Measurements from ENCODE around the gene ZNF521.

Gene ZNF521

DNA sequence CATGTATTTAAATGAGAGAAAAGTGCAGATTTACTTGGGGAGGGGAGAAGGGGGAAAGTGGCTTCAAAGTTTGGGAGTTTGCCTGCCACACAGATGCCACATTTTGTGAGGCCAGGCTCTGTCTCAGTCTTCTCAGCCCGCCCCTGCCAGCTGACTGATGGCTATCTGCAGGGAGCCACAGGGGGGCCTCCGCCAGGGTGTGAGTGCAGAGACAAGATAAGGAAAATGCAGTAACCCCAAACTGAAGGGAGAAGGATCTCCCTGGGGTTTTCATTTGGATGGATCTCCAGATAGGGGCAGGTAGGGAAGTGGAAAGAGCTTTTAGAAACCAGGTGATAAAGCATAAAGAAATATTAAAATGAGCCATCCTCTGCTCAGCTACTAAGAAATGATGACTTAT, 128.8 kb downstream of the ZNF521 start:
- DNase-seq, result no peak

- no peak for DNase-seq
Measured at GRCh38 chr18:25222648-25223047, 129.3 kb downstream of the ZNF521 start.

DNA sequence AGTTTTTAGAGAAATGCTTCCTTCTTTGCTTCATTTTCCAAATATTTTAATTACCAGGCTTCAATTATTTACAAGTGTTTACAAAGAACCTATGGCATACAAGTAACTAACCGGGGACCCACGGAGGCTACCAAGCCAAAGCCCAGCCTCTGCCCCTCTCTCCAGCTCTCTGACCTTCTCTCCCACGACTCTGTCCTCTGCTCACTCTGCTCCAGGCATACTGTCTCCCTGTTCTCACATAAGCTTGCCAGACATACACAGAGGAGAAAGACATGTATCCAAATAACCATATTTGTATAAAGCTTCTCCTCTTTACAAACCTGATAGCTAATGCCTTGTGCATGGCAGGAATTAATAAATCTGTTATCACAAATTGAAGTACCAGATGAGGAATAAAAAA, 141.3 kb downstream of the ZNF521 start:
- no peak for DNase-seq

DNA sequence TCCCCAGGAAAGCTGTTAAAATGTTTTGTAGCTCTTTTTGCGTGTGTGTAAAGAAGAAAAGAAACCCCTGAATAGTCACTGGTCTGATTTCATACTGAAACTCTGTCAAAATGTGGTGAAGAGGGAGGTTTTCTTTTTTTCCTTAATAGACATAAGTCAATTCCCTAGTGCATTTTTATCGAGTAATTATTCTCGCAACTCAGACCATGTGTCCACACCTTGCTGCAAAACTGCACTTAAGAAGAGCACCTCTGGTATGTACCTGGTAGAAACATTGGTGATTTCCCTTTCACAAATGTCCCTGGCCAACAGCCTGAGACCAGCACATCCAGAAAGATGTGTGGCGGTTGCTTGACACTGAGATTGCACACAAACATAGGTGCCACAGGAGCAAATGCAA, 159.9 kb downstream of the ZNF521 start:
- no peak for DNase-seq

DNA sequence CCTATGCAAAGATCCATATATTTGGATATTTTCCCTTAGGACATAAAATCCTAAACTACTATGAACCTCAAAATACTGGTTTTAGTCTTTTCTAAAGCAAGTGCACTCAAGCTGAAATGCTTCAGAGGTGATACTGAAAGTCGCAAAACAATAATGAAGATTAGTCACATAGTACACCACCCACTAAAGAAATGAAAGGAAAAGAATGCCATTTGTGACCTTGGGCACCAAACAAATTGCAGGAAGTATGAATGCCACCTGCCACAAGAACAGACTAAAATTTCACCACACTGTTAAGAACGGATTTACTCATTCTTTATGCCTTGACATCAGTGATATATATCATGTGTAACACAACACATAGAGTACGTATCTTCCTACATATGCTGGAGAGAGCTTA, 161.5 kb downstream of the ZNF521 start:
- DNase-seq, result no peak

DNA sequence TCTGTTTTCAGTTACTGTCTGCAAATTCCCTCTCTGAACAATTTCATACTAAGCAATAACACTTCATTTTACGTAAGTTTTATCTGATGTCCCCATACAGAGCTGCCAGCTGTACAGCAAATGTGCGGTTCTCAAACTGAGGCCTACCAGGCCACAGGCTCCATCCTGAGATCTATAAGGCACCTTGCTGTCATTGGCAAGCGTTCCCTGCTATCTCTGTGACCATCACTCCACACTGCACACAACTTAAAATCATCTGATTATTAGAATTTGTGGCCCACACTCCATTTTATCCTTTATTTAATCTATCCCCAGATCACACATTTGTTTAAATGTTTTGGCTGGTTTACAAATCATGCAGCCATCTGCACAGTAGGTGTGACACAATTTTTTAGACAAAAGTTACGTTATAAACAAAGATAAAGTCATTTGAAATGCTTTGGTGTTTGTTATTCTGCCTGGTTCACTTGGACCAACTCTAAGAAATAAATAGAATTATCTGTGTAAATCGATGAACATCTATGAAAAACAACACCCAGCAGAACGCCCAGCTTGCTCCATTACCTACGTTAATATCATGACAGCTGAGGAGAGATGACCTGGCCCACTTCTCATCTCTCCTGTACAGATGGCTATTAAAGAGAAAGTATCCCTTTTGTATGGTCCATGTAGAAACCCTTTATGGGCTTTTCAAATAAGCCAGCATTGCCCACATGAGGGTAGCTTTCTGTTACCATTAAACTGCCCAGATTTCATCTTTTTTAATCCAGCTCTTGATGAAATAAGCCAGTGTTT, 162.4 kb downstream of the ZNF521 start:
- no peak for DNase-seq

- DNase-seq, result no peak
Measured at GRCh38 chr18:25187521-25188192, 164.3 kb downstream of the ZNF521 start.

DNA sequence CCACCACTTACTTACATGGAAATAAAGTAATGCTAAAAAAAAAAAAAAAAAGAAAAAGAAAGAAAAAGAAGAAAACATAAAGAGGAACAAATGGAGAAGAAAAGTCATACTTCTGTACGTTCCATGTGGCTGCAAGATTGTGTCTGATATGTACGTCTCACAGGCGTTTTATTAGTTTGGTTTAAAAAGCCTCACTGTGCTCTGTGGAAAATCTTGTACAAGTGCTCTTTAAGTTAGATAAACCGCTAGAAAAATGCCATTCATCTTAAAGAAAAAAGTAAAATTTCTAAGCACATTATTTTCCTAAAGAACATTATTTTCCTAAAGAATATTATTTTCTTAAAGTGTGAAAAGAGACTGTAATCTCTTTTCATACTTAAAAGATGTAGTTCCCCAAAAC, 165.1 kb downstream of the ZNF521 start:
- DNase-seq, result no peak

GRCh38 chr18:25181993-25182392, 170.0 kb downstream of the ZNF521 start:
- DNase-seq, result no peak

DNA sequence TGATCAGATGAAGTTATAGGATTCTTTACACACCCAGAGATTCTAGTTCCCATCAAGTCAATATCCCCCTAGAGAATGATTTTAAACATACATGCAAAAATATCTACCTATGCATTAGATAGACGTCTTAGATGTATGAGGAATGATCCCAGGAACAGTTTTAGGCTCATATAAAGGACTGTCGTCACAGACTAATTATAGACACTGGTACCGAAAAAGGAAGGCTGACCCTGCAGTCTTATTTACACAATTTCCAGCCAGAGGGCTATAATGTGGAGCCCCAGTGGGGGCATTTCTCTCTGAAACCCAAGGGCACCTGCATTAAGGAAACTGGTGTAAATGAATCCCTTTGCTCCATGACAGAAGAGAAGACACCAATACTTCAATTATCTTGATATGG, 170.4 kb downstream of the ZNF521 start:
- no peak for DNase-seq

DNA sequence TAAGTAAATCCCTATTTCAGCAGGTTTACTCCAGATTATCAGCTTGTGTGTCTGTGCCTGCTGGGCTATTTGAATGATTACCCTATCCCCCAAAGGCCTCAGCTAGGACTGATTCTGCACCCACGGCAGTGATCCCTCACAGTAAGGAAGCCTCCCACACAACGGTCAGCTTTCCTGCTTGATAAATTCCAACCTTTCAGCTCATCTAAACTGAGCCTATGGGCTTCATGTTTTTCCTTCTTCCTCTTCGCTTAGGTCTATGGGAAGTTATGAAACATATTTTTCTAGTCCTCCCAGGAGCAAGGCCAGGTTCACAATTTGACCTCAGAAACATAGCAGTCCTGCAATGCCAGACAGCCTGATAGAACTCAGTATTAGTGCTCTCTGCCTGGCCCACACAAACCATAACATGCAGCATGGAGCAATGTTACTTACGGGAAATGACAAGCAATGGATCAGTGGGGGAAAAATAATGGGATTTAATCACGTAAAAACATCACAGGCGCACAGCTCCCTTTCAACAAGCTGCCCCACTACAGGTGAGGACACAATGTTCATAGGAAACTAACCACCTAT, 170.9 kb downstream of the ZNF521 start:
- no peak for DNase-seq

GRCh38 chr18:25177631-25178030, 174.3 kb downstream of the ZNF521 start:
- no peak for DNase-seq

DNA sequence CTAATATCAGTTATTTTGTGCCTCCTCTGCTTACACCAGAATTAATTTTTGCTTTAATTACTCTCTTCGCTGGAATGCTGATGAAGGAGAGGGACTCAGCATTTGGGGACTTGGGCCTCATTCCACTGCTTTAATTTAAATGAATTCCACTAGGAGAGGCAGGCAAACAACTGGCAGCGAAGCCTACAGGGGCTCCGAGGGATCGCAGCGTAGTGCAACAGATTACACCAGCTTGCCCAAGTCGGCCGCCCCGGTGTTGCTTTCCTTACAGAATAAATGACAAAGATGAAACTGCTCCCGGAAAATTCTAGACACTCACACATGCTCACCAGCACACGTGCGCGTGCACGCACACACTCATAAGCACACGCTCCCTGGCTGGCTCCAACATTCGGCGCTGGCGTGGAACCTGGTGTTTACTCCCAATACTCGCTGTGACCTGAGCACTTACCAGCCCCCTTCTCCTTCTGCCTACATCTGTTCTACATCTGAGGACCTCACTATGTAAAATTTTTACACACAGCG, 175.4 kb downstream of the ZNF521 start:
- DNase-seq, result no peak

DNA sequence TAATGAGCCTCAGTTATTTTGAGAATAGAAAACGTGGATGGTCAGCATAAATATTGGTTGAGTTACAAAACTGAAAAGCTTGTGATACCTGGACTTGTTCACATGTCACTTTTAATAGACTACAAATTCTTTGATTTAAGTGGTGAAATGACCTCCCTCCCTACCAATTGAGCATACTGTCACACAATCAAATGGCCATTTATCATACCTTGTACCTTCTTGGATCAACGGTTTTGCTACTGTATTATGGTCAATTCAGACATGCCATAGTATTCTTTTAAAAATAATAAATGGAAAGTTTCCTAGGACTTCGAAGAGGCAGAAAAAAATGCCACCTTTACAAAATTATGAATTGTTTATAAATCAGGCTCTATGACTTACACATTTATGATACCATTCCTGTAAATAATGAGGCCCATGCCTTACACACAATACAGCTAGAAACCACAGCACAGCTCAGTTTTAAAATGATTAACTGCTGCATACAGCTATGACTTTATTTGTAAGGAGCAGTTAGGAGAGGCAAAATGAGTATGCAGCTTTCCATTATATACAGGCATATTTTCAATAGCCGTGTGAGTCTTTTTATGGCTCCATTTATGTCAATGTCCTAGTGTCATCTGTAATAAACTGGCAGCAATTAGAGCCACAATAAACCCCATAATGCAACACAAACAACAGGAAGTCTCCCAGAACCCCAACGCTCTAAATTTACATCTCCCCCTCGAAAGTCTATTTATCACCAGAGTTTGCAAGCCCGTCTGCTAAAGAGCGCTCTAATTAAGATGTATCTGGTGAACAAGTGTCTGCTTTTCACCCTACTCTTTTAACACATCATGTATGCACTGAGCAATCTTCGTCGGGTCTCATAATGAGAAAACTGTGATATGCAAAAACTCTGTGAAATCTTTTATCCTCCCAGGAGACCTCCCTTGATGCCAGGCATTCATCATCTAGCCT, 176.1 kb downstream of the ZNF521 start:
- DNase-seq, result no peak

GRCh38 chr18:25174324-25174723, 177.6 kb downstream of the ZNF521 start:
- DNase-seq, result no peak

DNA sequence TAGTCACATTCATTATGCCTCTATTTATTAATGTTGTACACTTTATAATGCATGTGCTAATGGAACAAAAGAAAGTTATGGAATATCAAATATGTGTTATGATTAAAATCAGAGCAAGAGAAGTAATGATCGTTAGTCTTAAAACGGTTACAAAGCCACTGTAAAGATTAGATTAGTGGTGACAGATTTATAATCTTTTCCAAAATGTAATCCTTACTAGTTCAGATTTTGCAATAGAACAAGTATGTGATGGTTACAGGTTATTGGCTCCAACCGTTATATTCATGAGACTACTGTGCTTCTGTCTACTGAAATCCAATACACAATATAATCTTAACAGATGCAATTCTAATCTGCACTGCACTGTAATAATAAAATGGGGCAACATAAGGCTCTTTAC, 180.6 kb downstream of the ZNF521 start:
- no peak for DNase-seq

DNA sequence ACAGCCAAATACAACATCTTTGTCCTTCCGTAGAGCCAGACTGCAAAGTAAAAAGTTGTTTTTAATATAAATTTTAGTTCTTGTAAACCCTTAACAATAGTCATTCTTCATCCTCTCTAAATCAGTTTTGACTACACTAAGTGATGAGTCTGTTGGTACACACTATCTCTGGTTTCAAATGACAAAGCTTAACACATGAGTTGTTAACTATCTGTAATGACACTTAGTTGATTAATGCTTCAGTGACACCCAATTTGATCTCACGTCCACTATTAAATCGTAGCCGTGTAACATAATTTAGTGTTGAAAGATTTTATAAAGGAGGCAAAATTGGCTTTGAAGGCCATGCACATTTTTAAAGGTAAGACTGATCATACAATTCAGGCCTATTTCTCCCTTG, 181.6 kb downstream of the ZNF521 start:
- DNase-seq, result no peak

DNA sequence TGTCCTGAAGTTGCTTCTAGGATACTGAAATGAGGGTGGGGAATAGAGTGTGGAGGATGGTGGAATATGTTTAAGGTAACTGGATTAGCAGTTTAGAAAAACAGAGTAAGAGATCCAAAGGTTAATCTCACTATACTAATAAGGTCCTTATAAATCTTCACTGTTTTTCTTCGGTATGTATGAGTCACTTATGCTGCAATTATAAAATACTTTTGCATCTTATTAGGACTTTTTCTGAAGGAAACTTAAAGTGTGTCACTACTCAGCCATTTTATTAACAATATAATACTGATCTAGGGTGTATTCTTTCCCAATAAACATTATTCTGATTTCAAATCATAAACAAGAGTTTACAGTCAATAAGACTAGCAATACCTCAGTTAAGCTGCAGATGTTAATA, 182.3 kb downstream of the ZNF521 start:
- DNase-seq, result no peak

GRCh38 chr18:25167612-25168410, 184.2 kb downstream of the ZNF521 start:
- no peak for DNase-seq

DNA sequence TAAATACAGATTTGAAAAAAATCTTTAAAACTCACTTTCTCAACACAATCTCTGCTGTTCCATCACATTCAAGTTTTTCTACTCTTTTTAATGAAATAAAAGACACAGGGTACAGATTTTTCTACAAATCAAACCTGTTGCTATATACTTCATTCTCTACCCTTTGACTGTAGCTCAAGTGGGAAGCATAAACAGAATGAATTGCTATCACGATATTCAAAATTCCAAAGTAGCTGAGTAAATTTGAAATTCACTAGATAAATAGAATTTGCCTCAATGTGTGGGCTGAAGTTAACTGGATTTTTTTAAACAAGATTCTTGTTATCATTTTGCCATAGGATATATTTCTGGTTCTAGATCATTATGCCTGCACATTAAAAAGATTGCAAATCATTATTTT, 185.9 kb downstream of the ZNF521 start:
- no peak for DNase-seq

GRCh38 chr18:25164848-25165811, 186.8 kb downstream of the ZNF521 start:
- DNase-seq, result no peak
